IMR-90 (cell line): Measurements from ENCODE around the gene PARD6G. TPM values are rescaled to one million over a fixed set of nuclear protein-coding genes. Genes with fewer than 3 reads are reported as not detected.

Experiments used
- ATAC-seq: fragments of 200-7000 bp; cut with Tn5 transposase; 2 replicates; pipeline ENCODE4 v1.9.1; 2020; ENCODE audit warnings: low read depth, mild to moderate bottlenecking, moderate library complexity
- BruUV-seq: library from RNA; stranded (reverse); fragments of 400-500 nt; replicated peaks from 2 replicates; lab custom pipeline; 2021; lab: Mats Ljungman, UMichigan
- CTCF ChIA-PET: fragments of 300-600 bp; formaldehyde crosslinking; extraction: SDS; loops from one replicate; lab custom pipeline; 2021; ENCODE audit warnings: antibody characterized with exemption; lab: Yijun Ruan, JAX
- POLR2A ChIA-PET: fragments of 300-600 bp; sonication (Branson Sonifier 250); formaldehyde crosslinking; loops from one replicate; lab custom pipeline; 2022; ENCODE audit warnings: antibody characterized with exemption; ENCODE audit not compliant: unreplicated experiment; lab: Charles Lee
- DNase-seq: peaks from one replicate; pipeline ENCODE4 v3.0.0; 2013
- H2AFZ ChIP-seq: replicated peaks from 2 replicates; pipeline ENCODE3; 2013; ENCODE audit warnings: low read length, mild to moderate bottlenecking; ENCODE audit not compliant: poor library complexity
- H2AK5ac ChIP-seq: 2 replicates; pipeline ENCODE4 v1.6.1; 2013; ENCODE audit warnings: low read depth, low read length, inconsistent platforms
- H2AK9ac ChIP-seq: replicated peaks from 2 replicates; pipeline ENCODE3; 2013; ENCODE audit warnings: mild to moderate bottlenecking, low read depth, low read length, moderate library complexity; ENCODE audit not compliant: poor library complexity
- H2BK120ac ChIP-seq: 2 replicates; pipeline ENCODE4 v1.6.1; 2013; ENCODE audit warnings: low read depth, low read length, inconsistent platforms
- H2BK15ac ChIP-seq: 3 replicates; pipeline ENCODE4 v1.6.1; 2013; ENCODE audit warnings: low read depth, low read length, inconsistent platforms
- H2BK20ac ChIP-seq: 2 replicates; pipeline ENCODE4 v1.6.1; 2013; ENCODE audit warnings: low read depth, mild to moderate bottlenecking, inconsistent platforms, low read length, moderate library complexity
- H2BK5ac ChIP-seq: 2 replicates; pipeline ENCODE4 v1.6.1; 2013; ENCODE audit warnings: mild to moderate bottlenecking, low read depth, low read length, inconsistent platforms; ENCODE audit not compliant: poor library complexity, severe bottlenecking
- H3K14ac ChIP-seq: replicated peaks from 2 replicates; pipeline ENCODE4 v1.6.1; 2013; ENCODE audit warnings: low read depth, low read length, inconsistent platforms
- H3K18ac ChIP-seq: 2 replicates; pipeline ENCODE4 v1.6.1; 2013; ENCODE audit warnings: low read depth, low read length, control low read depth
- H3K23ac ChIP-seq: 2 replicates; pipeline ENCODE4 v1.6.1; 2013; ENCODE audit warnings: low read depth, low read length, inconsistent platforms
- H3K27ac ChIP-seq: 2 replicates; pipeline ENCODE4 v1.5.1; 2013; ENCODE audit warnings: mild to moderate bottlenecking, control low read depth, low read length; ENCODE audit not compliant: insufficient read depth
- H3K27me3 ChIP-seq: 2 replicates; pipeline ENCODE4 v1.6.1; 2013; ENCODE audit warnings: low read length; ENCODE audit not compliant: control insufficient read depth, insufficient read depth
- H3K36me3 ChIP-seq: 2 replicates; pipeline ENCODE4 v1.6.1; 2013; ENCODE audit warnings: low read length, mixed read lengths; ENCODE audit not compliant: control insufficient read depth, insufficient read depth
- H3K4ac ChIP-seq: 2 replicates; pipeline ENCODE4 v1.6.1; 2013; ENCODE audit warnings: low read depth, low read length, inconsistent platforms
- H3K4me1 ChIP-seq: 2 replicates; pipeline ENCODE4 v1.6.1; 2013; ENCODE audit warnings: low read length, mixed read lengths; ENCODE audit not compliant: control insufficient read depth, insufficient read depth
- H3K4me2 ChIP-seq: 2 replicates; pipeline ENCODE4 v1.6.1; 2013; ENCODE audit warnings: low read depth, mild to moderate bottlenecking, control low read depth, low read length, moderate library complexity
- H3K4me3 ChIP-seq: 2 replicates; pipeline ENCODE4 v1.5.1; 2013; ENCODE audit warnings: low read depth, mild to moderate bottlenecking, control low read depth, low read length, moderate library complexity; ENCODE audit not compliant: insufficient read depth
- H3K56ac ChIP-seq: 2 replicates; pipeline ENCODE4 v1.6.1; 2013; ENCODE audit warnings: low read length, inconsistent platforms; ENCODE audit not compliant: insufficient read depth; ENCODE audit errors: extremely low read depth
- H3K79me1 ChIP-seq, 2 experiments: 2 replicates each; pipeline ENCODE4 v1.6.1; 2013; ENCODE audit warnings: low read length in 2 of 2, inconsistent platforms in 1 of 2, low read depth in 1 of 2
- H3K9ac ChIP-seq: 2 replicates; pipeline ENCODE4 v1.6.1; 2013; ENCODE audit warnings: low read depth, low read length, control low read depth
- H3K9me1 ChIP-seq: 2 replicates; pipeline ENCODE4 v1.6.1; 2013; ENCODE audit warnings: low read length, inconsistent platforms; ENCODE audit not compliant: insufficient read depth
- H3K9me3 ChIP-seq: 2 replicates; pipeline ENCODE4 v1.6.1; 2013; ENCODE audit warnings: low read length; ENCODE audit not compliant: control insufficient read depth, insufficient read depth
- H4K20me1 ChIP-seq: 2 replicates; pipeline ENCODE4 v1.6.1; 2013; ENCODE audit warnings: low read length, inconsistent platforms; ENCODE audit not compliant: insufficient read depth
- H4K5ac ChIP-seq: 2 replicates; pipeline ENCODE4 v1.6.1; 2013; ENCODE audit warnings: mild to moderate bottlenecking, low read depth, low read length, control low read depth
- H4K8ac ChIP-seq, 2 experiments: 2 replicates each; pipeline ENCODE4 v1.6.1; 2013; ENCODE audit warnings: low read depth in 2 of 2, low read length in 2 of 2, control low read depth in 1 of 2, inconsistent platforms in 1 of 2
- H4K91ac ChIP-seq: 2 replicates; pipeline ENCODE4 v1.6.1; 2013; ENCODE audit warnings: low read depth, low read length, inconsistent platforms; ENCODE audit not compliant: insufficient read depth
- BHLHE40 ChIP-seq: fragments of 150-350 bp; IDR thresholded peaks from 2 replicates; pipeline ENCODE4 v1.6.1; 2016; ENCODE audit warnings: mild to moderate bottlenecking, low read depth, low read length
- CEBPB ChIP-seq: IDR thresholded peaks from 2 replicates; pipeline ENCODE4 v1.6.1; 2012; ENCODE audit warnings: low read depth, low read length, improper control_type of control experiment
- CHD1 ChIP-seq: IDR thresholded peaks from 2 replicates; pipeline ENCODE4 v1.6.1; 2012; ENCODE audit warnings: low read depth, low read length, improper control_type of control experiment
- CTCF ChIP-seq: conservative IDR thresholded peaks from 2 replicates; pipeline ENCODE4 v1.5.1; 2012; ENCODE audit warnings: mild to moderate bottlenecking, low read depth, low read length, improper control_type of control experiment
- ELK1 ChIP-seq: fragments of 150-350 bp; IDR thresholded peaks from 2 replicates; pipeline ENCODE4 v1.6.1; 2016; ENCODE audit warnings: low read depth, mild to moderate bottlenecking, low read length, moderate library complexity, borderline replicate concordance
- FOS ChIP-seq: fragments of 150-350 bp; IDR thresholded peaks from 2 replicates; pipeline ENCODE4 v1.6.1; 2016; ENCODE audit warnings: low read depth, low read length
- MAFK ChIP-seq: IDR thresholded peaks from 2 replicates; pipeline ENCODE4 v1.6.1; 2012; ENCODE audit warnings: low read depth, low read length, improper control_type of control experiment
- MAZ ChIP-seq: IDR thresholded peaks from 2 replicates; pipeline ENCODE4 v1.6.1; 2012; ENCODE audit warnings: low read depth, mild to moderate bottlenecking, low read length, improper control_type of control experiment, moderate library complexity, borderline replicate concordance
- MXI1 ChIP-seq: IDR thresholded peaks from 2 replicates; pipeline ENCODE4 v1.6.1; 2012; ENCODE audit warnings: low read depth, mild to moderate bottlenecking, low read length, moderate library complexity, borderline replicate concordance
- NFE2L2 ChIP-seq: fragments of 150-350 bp; IDR thresholded peaks from 2 replicates; pipeline ENCODE4 v1.6.1; 2016; ENCODE audit warnings: low read depth, mild to moderate bottlenecking, low read length
- POLR2A ChIP-seq: IDR thresholded peaks from 2 replicates; pipeline ENCODE4 v1.6.1; 2012; ENCODE audit warnings: mild to moderate bottlenecking, low read depth, low read length
- RAD21 ChIP-seq: IDR thresholded peaks from 2 replicates; pipeline ENCODE4 v1.6.1; 2012; ENCODE audit warnings: low read length, improper control_type of control experiment
- RCOR1 ChIP-seq: IDR thresholded peaks from 2 replicates; pipeline ENCODE4 v1.6.1; 2012; ENCODE audit warnings: mild to moderate bottlenecking, low read length, improper control_type of control experiment; ENCODE audit not compliant: insufficient replicate concordance
- RFX5 ChIP-seq: IDR thresholded peaks from 2 replicates; pipeline ENCODE4 v1.8.0; 2012; ENCODE audit warnings: low read depth, mild to moderate bottlenecking, low read length, moderate library complexity
- SMC3 ChIP-seq: fragments of 150-350 bp; IDR thresholded peaks from 2 replicates; pipeline ENCODE4 v1.6.1; 2016; ENCODE audit warnings: low read depth, mild to moderate bottlenecking, antibody characterized with exemption, low read length, moderate library complexity
- USF2 ChIP-seq: fragments of 150-350 bp; IDR thresholded peaks from 2 replicates; pipeline ENCODE4 v1.6.1; 2017; ENCODE audit warnings: mild to moderate bottlenecking, antibody characterized with exemption, low read length, low read depth
- WGBS, 2 experiments: methylation state at CpG; one replicate each; pipeline versions ENCODE4 v1.1.5 to v1.1.7; 2013; ENCODE audit warnings: missing lambda C conversion rate in 2 of 2; ENCODE audit not compliant: insufficient read length in 1 of 2; ENCODE audit errors: extremely low coverage in 2 of 2; 5-methylcytosine and 5-hydroxymethylcytosine counted together
- dilution Hi-C: fragments of 300-500 bp; cut with HindIII; formaldehyde crosslinking; loops from one replicate; pipeline ENCODE4 v1.14.3; 2018; ENCODE audit warnings: low sequenced_read_pairs; ENCODE audit not compliant: unreplicated experiment
- in situ Hi-C: fragments of 300-500 bp; cut with MboI; formaldehyde crosslinking; loops from 3 replicates; pipeline ENCODE4 v1.14.3; 2019; ENCODE audit warnings: low sequenced_read_pairs, inconsistent platforms, mixed read lengths
- intact Hi-C: fragments of 100-400 bp; cut with micrococcal nuclease; formaldehyde crosslinking; loops from 2 replicates; pipeline ENCODE4 v1.10.0; 2022
- polyA plus RNA-seq, 3 experiments: library from polyadenylated mRNA; depleted of rRNA; stranded (reverse); fragments of >200 nt; gene quantifications; 2 replicates each; pipeline ENCODE4 v1.2.3, GENCODE V29; 2012; ENCODE audit warnings: low replicate concordance in 1 of 3
- total RNA-seq: library from RNA; depleted of rRNA; stranded (reverse); fragments of >200 nt; gene quantifications from 2 replicates; pipeline ENCODE4 v1.2.3, GENCODE V29; 2012

Gene PARD6G
- total and polyA plus RNA-seq, 2 of the 4 experiments (the other 2 are of a cell fraction), result 2.5 to 4.6 TPM

- dilution Hi-C loops (no loop called here), in situ Hi-C loops (no loop called here), intact Hi-C loops (no loop called here)
- no peaks in the 10 kb centered on the region for H3K9me3 ChIP-seq
- WGBS, 2 experiments, result no CpG with 5 or more reads among the region's 6 CpGs
- H3K27ac ChIP-seq, result no peak overlapping the region
- H3K79me1 ChIP-seq, result peaks cover 0 to 44% of the 10 kb centered on the region in 2 experiments; a peak in 1 of 4 replicates
- ATAC-seq (no peak), DNase-seq (no peak)
- H3K9me1 ChIP-seq, result no peaks in the 10 kb centered on the region; the same call in 1 of the 2 replicates
- H2AK5ac ChIP-seq, result no peak overlapping the region
- no peak overlapping the region for H4K5ac ChIP-seq
- H3K14ac ChIP-seq, result no peak overlapping the region
- no peak overlapping the region for H2AFZ ChIP-seq
- H3K18ac ChIP-seq, result no peak overlapping the region
- H3K9ac ChIP-seq, result no peak overlapping the region
- POLR2A ChIA-PET, result no interaction called here
- no TSS peak for BruUV-seq
- no peak overlapping the region for H4K91ac ChIP-seq
- H3K4me1 ChIP-seq, result peaks cover 2% of the 10 kb centered on the region; the same call in 1 of the 2 replicates
- no peak overlapping the region for H2BK15ac ChIP-seq
- H3K27me3 ChIP-seq, result no peaks in the 10 kb centered on the region
- no peak overlapping the region for H2AK9ac ChIP-seq
- H3K4me3 ChIP-seq, result no peak overlapping the region
- H4K20me1 ChIP-seq, result peaks cover 6% of the 10 kb centered on the region; the same call in 1 of the 2 replicates
- no peak overlapping the region for H3K56ac ChIP-seq
- CTCF ChIA-PET, result interaction anchor here (1.5 kb wide), 1 partner anchor 85 kb away, joined by 4 read pairs; no protein-coding TSS in a partner anchor
- no peak overlapping the region for H3K23ac ChIP-seq
- no peak overlapping the region for H3K4me2 ChIP-seq
- no peaks in the 10 kb centered on the region for H3K36me3 ChIP-seq
- H2BK20ac ChIP-seq, result no peak overlapping the region
- H2BK120ac ChIP-seq, result no peak overlapping the region
- H3K4ac ChIP-seq, result no peak overlapping the region
- no peak overlapping the region for H2BK5ac ChIP-seq
- no peak for TF ChIP-seq MXI1
- TF ChIP-seq BHLHE40, result no peak
- TF ChIP-seq CEBPB, result no peak
- no peak for TF ChIP-seq USF2
- no peak for TF ChIP-seq CHD1
- no peak for TF ChIP-seq MAFK
- no peak for TF ChIP-seq RCOR1
- no peak for TF ChIP-seq RFX5
- TF ChIP-seq FOS, result no peak
- TF ChIP-seq POLR2A, result no peak
- TF ChIP-seq NFE2L2, result no peak
- TF ChIP-seq SMC3, result no peak
- TF ChIP-seq MAZ, result no peak
- TF ChIP-seq RAD21, result no peak
- no peak for TF ChIP-seq CTCF
- TF ChIP-seq ELK1, result no peak
- H4K8ac ChIP-seq, result no peak overlapping the region
These were observed 3.1 kb downstream of the PARD6G start for GRCh38 chr18:80244167-80244566.
